Left ventricle myocardium superior (tissue), 1 donor: ENCODE data around the gene ARMC5. TPM values are rescaled to one million over a fixed set of nuclear protein-coding genes. Genes with fewer than 3 reads are reported as not detected.

Experiments
- ATAC-seq: fragments of 200-7000 bp; cut with Tn5 transposase; one replicate; pipeline ENCODE4 v1.9.1; 2020; ENCODE audit warnings: mild to moderate bottlenecking, moderate library complexity
- DNase-seq: peaks from one replicate; pipeline ENCODE4 v3.0.0-alpha.2; 2020
- intact Hi-C: fragments of 100-400 bp; cut with micrococcal nuclease; formaldehyde crosslinking; loops from one replicate; pipeline ENCODE4 v1.11.0; 2022
- total RNA-seq: library from RNA; stranded (reverse); fragmentation: NEBNext Ultra II Directional; extraction: Animal tissue kit (Norgen Biotek cat#: 25700); gene quantifications from one replicate; pipeline ENCODE4 v1.2.1, GENCODE V29; 2021
- donor health status: DM: no; HTN: yes; CAD: no; lungs with severe emphysema.

Gene ARMC5
- total RNA-seq, 1 donor from 2014 or later = 5.4 TPM

- ATAC-seq = peak; percentile 7
- intact Hi-C loops = no loop called here
- DNase-seq = no peak
These were observed 49.5 kb downstream of the ARMC5 start for GRCh38 chr16:31508706-31509195.

- DNase-seq (no peak), ATAC-seq (no peak)
- intact Hi-C loops = no loop called here
These were observed 53.8 kb downstream of the ARMC5 start for GRCh38 chr16:31513126-31513525.

DNA sequence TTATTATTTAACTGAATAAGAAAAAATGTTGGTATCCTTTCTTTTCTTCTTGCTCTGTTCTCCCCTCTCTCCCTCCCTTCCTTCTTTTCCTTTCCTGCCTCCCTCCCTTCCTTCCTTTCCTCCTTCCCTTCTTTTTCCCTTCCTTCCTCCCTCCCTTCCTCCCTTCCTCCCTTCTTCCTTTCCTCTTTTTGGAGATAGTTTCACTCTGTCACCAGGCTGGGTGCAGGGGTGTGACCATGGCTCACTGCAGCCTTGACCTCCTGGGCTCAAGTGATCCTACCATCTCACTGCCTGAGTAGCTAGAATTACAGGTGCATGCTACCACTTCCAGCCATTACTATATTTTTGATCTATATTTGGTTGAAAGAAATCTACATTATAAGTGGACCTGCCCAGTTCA is 54.6 kb downstream of the ARMC5 start:
- ATAC-seq (no peak), DNase-seq (no peak)
- intact Hi-C loops = no loop called here

Other genes starting within 250 kb of the ARMC5 start
- 0.40 TPM for gene TRIM72, start 245.4 kb upstream of the ARMC5 start, total RNA-seq
- gene PYDC1, start 242.4 kb upstream of the ARMC5 start, total RNA-seq = not detected
- gene ITGAM, start 199.5 kb upstream of the ARMC5 start, total RNA-seq = 7.1 TPM
- 3.2 TPM for gene ITGAX, start 104.3 kb upstream of the ARMC5 start, total RNA-seq
- not detected for gene ITGAD, start 66.2 kb upstream of the ARMC5 start, total RNA-seq
- gene COX6A2, start 31.1 kb upstream of the ARMC5 start, total RNA-seq = 1,516 TPM
- 1.6 TPM for gene ZNF843, start 16.7 kb upstream of the ARMC5 start, total RNA-seq
- 13.6 TPM for gene TGFB1I1, start 12.7 kb downstream of the ARMC5 start, total RNA-seq
- gene SLC5A2, start 23.6 kb downstream of the ARMC5 start, total RNA-seq = not detected
- 18.9 TPM for gene RUSF1, start 48.9 kb downstream of the ARMC5 start, total RNA-seq
- gene AHSP, start 68.4 kb downstream of the ARMC5 start, total RNA-seq = not detected